Activated CD8-positive, alpha-beta T cell treated with anti-CD3 and anti-CD28 coated beads, Interleukin-2, amount 10 ng/mL, durations not matched to agents 7 days and 5 days (primary cell): Measurements from ENCODE around the gene ZNF541. TPM values are rescaled to one million over a fixed set of nuclear protein-coding genes. Genes with fewer than 3 reads are reported as not detected.

Source experiments
- ATAC-seq: fragments of 150-1000 bp; cut with Tn5 transposase; one replicate; pipeline ENCODE4 v1.10.0; 2021; ENCODE audit warnings: moderate library complexity
- CTCF ChIA-PET: fragments of 350-600 bp; sonication (Branson Sonifier 250); formaldehyde crosslinking; loops from one replicate; lab custom pipeline; 2021; ENCODE audit warnings: antibody characterized with exemption; lab: Charles Lee
- POLR2A ChIA-PET: fragments of 350-600 bp; sonication (Branson Sonifier 250); formaldehyde crosslinking; loops from one replicate; lab custom pipeline; 2021; ENCODE audit warnings: antibody characterized with exemption; lab: Charles Lee
- DNase-seq: peaks from one replicate; pipeline ENCODE4 v3.0.0-alpha.2; 2020
- H3K27ac Mint-ChIP-seq: one replicate; pipeline ENCODE4 v1.8.0; 2021; ENCODE audit warnings: mild to moderate bottlenecking, mixed read lengths
- H3K27me3 Mint-ChIP-seq: one replicate; pipeline ENCODE4 v1.8.0; 2021; ENCODE audit warnings: low read depth, mixed read lengths
- H3K36me3 Mint-ChIP-seq: one replicate; pipeline ENCODE4 v1.8.0; 2021; ENCODE audit warnings: low read depth, mixed read lengths
- H3K4me1 Mint-ChIP-seq: one replicate; pipeline ENCODE4 v1.8.0; 2021; ENCODE audit warnings: low read depth, mixed read lengths
- H3K4me3 Mint-ChIP-seq: one replicate; pipeline ENCODE4 v1.8.0; 2021; ENCODE audit warnings: mild to moderate bottlenecking, mixed read lengths
- H3K9me3 Mint-ChIP-seq: one replicate; pipeline ENCODE4 v1.8.0; 2022; ENCODE audit warnings: mixed read lengths; ENCODE audit not compliant: insufficient read depth
- total RNA-seq, 2 experiments: library from RNA; stranded (reverse); gene quantifications; one replicate each; pipeline ENCODE4 v1.2.3, GENCODE V29; 2021

ZNF541 gene
- under 1 TPM; 0.10 to 0.13 TPM for total RNA-seq

GRCh38 chr19:47573071-47574026 is at the start of gene ZNF541:
Gene ZNF541, minus strand, starts transcription at chr19:47573148. Its CDS starts 17,292 bp downstream, at chr19:47555856.
- no peaks in the 10 kb centered on the region for H3K36me3 Mint-ChIP-seq
- H3K4me3 Mint-ChIP-seq: peak within 1 kb of the TSS; percentile 22
- CTCF ChIA-PET: no interaction called here
- no peaks in the 10 kb centered on the region for H3K9me3 Mint-ChIP-seq
- H3K4me1 Mint-ChIP-seq: peaks cover 32% of the 10 kb centered on the region
- ATAC-seq: peak; percentile 80
- H3K27ac Mint-ChIP-seq: no peak within 1 kb of the TSS
- peak; percentile 74 for DNase-seq
- peaks cover 16% of the 10 kb centered on the region for H3K27me3 Mint-ChIP-seq
- POLR2A ChIA-PET: no interaction called here

DNA sequence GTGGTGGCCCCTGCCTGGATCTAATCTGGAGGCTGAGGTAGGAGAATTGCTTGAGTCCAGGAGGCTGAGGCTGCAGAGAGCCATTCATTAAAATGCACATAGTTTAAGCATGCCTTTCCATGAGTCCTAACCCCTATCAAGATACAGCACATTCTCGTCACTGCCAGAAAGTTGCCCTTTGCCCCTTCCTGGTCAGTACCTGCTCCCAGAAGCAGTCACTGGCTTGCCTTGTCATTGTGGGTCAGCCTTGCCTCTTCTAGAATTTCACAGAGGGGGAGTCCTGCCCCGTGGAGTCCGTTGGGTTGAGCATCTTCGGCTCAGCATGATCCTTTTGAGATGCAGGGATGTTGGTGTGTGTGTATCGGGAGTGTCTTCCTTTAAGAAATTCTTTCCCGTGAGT is 46.8 kb upstream of the ZNF541 start:
- ATAC-seq: no peak
- peaks cover 3% of the 10 kb centered on the region for H3K36me3 Mint-ChIP-seq
- no peak overlapping the region for H3K4me3 Mint-ChIP-seq
- H3K4me1 Mint-ChIP-seq: peaks cover 8% of the 10 kb centered on the region
- H3K27ac Mint-ChIP-seq: no peak overlapping the region
- ChIA-PET POLR2A (no interaction called here), CTCF (no interaction called here)
- no peak for DNase-seq
- no peaks in the 10 kb centered on the region for H3K27me3 Mint-ChIP-seq
- no peaks in the 10 kb centered on the region for H3K9me3 Mint-ChIP-seq

GRCh38 chr19:47618771-47619170 is 45.8 kb upstream of the ZNF541 start:
- H3K9me3 Mint-ChIP-seq: no peaks in the 10 kb centered on the region
- H3K27ac Mint-ChIP-seq: no peak overlapping the region
- peaks cover 5% of the 10 kb centered on the region for H3K36me3 Mint-ChIP-seq
- ATAC-seq: no peak
- H3K4me1 Mint-ChIP-seq: peaks cover 5% of the 10 kb centered on the region
- H3K4me3 Mint-ChIP-seq: no peak overlapping the region
- ChIA-PET CTCF (no interaction called here), POLR2A (no interaction called here)
- H3K27me3 Mint-ChIP-seq: no peaks in the 10 kb centered on the region
- DNase-seq: no peak

DNA sequence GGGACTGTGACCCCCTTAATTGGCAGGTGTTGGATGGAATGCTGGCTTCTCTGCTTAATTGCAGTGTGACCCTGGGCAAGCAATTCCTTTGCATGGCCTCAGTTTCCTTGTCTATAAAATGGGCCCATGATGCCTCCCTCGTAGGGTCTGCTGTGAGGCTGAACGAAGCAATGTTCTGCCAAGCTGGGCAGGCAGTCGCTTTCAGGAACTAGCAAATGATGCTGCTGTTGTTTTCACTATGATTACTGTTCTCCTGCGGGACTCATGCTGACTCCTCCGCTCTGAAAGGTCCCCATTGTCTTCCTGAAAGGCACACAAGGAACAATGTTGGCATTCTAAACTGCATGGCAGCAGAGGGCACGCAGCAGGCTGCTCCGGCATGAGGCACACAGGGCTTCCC is 42.8 kb upstream of the ZNF541 start:
- H3K27me3 Mint-ChIP-seq: no peaks in the 10 kb centered on the region
- ATAC-seq: no peak
- peaks cover 8% of the 10 kb centered on the region for H3K36me3 Mint-ChIP-seq
- peaks cover 15% of the 10 kb centered on the region for H3K4me1 Mint-ChIP-seq
- H3K27ac Mint-ChIP-seq: no peak overlapping the region
- H3K4me3 Mint-ChIP-seq: no peak overlapping the region
- POLR2A ChIA-PET: no interaction called here
- DNase-seq: no peak
- no peaks in the 10 kb centered on the region for H3K9me3 Mint-ChIP-seq
- CTCF ChIA-PET: no interaction called here

- Mint-ChIP-seq H3K4me3 (no peak overlapping the region), H3K27ac (no peak overlapping the region)
Observed at GRCh38 chr19:47615230-47615629, 42.3 kb upstream of the ZNF541 start.

DNA sequence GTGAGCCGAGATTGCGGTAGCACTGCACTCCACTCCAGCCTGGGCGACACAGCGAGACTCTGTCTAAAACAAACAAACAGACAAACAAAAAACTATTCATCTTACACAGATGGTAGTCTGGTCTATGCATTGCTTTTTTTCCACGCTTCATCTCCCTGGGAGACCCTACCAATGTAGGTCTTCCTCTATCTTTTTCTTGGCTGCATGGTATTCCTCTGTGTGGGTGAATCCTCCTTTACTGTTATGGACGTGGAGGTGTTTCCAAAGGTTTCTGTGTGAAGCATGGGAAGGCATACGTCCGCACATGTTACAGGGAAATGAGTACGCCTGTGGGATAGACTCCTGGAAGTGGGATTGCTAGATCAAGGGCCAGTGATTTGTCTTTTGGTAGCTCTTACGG is 41.6 kb upstream of the ZNF541 start:
- H3K27me3 Mint-ChIP-seq: no peaks in the 10 kb centered on the region
- no peak for DNase-seq
- no peak overlapping the region for H3K27ac Mint-ChIP-seq
- H3K4me3 Mint-ChIP-seq: no peak overlapping the region
- peaks cover 8% of the 10 kb centered on the region for H3K36me3 Mint-ChIP-seq
- ATAC-seq: no peak
- no peaks in the 10 kb centered on the region for H3K9me3 Mint-ChIP-seq
- CTCF ChIA-PET: no interaction called here
- H3K4me1 Mint-ChIP-seq: peaks cover 19% of the 10 kb centered on the region
- POLR2A ChIA-PET: no interaction called here

More at GRCh38 chr19:47615230-47615629, 42.3 kb upstream of the ZNF541 start:
- ATAC-seq (no peak), DNase-seq (no peak)
- Mint-ChIP-seq H3K36me3 (peaks cover 8% of the 10 kb centered on the region), H3K4me1 (peaks cover 19% of the 10 kb centered on the region), H3K27me3 (no peaks in the 10 kb centered on the region), H3K9me3 (no peaks in the 10 kb centered on the region)
- ChIA-PET CTCF (no interaction called here), POLR2A (no interaction called here)

- ATAC-seq: no peak
Observed at GRCh38 chr19:47614021-47614295, 41.0 kb upstream of the ZNF541 start.

GRCh38 chr19:47613165-47614020 is 40.4 kb upstream of the ZNF541 start:
- Mint-ChIP-seq H3K4me1 (peaks cover 19% of the 10 kb centered on the region), H3K4me3 (no peak overlapping the region), H3K27ac (no peak overlapping the region), H3K27me3 (no peaks in the 10 kb centered on the region), H3K36me3 (peaks cover 9% of the 10 kb centered on the region), H3K9me3 (no peaks in the 10 kb centered on the region)
- no peak for DNase-seq
- ChIA-PET POLR2A (interaction anchor here (0.6 to 1.6 kb wide), 4 partner anchors 13 to 105 kb away, joined by 3 to 6 read pairs (median 4); no protein-coding TSS in a partner anchor), CTCF (interaction anchor here (1.3 kb wide), 1 partner anchor 185 kb away, joined by 3 read pairs; no protein-coding TSS in a partner anchor)
- ATAC-seq: no peak

More at GRCh38 chr19:47614021-47614295, 41.0 kb upstream of the ZNF541 start:
- Mint-ChIP-seq H3K4me1 (peaks cover 19% of the 10 kb centered on the region), H3K27me3 (no peaks in the 10 kb centered on the region), H3K4me3 (no peak overlapping the region), H3K27ac (no peak overlapping the region), H3K36me3 (peaks cover 9% of the 10 kb centered on the region), H3K9me3 (no peaks in the 10 kb centered on the region)
- CTCF ChIA-PET: no interaction called here
- DNase-seq: no peak
- POLR2A ChIA-PET: interaction anchor here (1.3 to 1.6 kb wide), 2 partner anchors 12 to 13 kb away, joined by 4 to 6 read pairs; no protein-coding TSS in a partner anchor

GRCh38 chr19:47610902-47611301 is 38.0 kb upstream of the ZNF541 start:
- H3K27me3 Mint-ChIP-seq: no peaks in the 10 kb centered on the region
- H3K9me3 Mint-ChIP-seq: no peaks in the 10 kb centered on the region
- ATAC-seq (no peak), DNase-seq (no peak)
- H3K36me3 Mint-ChIP-seq: peaks cover 18% of the 10 kb centered on the region
- peak overlapping the region; percentile 76 for H3K27ac Mint-ChIP-seq
- H3K4me1 Mint-ChIP-seq: peaks cover 27% of the 10 kb centered on the region
- ChIA-PET CTCF (interaction anchor here (1.0 to 3.1 kb wide), 9 partner anchors 10 to 183 kb away, joined by 3 to 13 read pairs (median 5); partner anchors contain the start of genes KPTN, NAPA and NOP53), POLR2A (interaction anchor here (0.7 to 3.1 kb wide), 6 partner anchors 10 to 175 kb away, joined by 3 to 35 read pairs (median 3); no protein-coding TSS in a partner anchor)
- peak overlapping the region; percentile 75 for H3K4me3 Mint-ChIP-seq

- peak; percentile 70 for DNase-seq
- H3K27ac Mint-ChIP-seq: peak overlapping the region; percentile 76
- H3K4me1 Mint-ChIP-seq: peaks cover 24% of the 10 kb centered on the region
- ATAC-seq: peak; percentile 9
- no peaks in the 10 kb centered on the region for H3K9me3 Mint-ChIP-seq
- H3K27me3 Mint-ChIP-seq: no peaks in the 10 kb centered on the region
- ChIA-PET CTCF (interaction anchor here (0.9 to 3.1 kb wide), 10 partner anchors 9 to 182 kb away, joined by 3 to 13 read pairs (median 4); partner anchors contain the start of genes KPTN, NAPA and NOP53), POLR2A (interaction anchor here (0.7 to 3.1 kb wide), 9 partner anchors 10 to 175 kb away, joined by 3 to 35 read pairs (median 3); partner anchors contain the start of gene NAPA)
- H3K4me3 Mint-ChIP-seq: peak overlapping the region; percentile 75
- H3K36me3 Mint-ChIP-seq: peaks cover 16% of the 10 kb centered on the region
Observed at GRCh38 chr19:47609906-47610894, 37.3 kb upstream of the ZNF541 start.
